ENCODE results near the gene PRUNE1. TPM values are rescaled to one million over a fixed set of nuclear protein-coding genes. Genes with fewer than 3 reads are reported as not detected.

The PRUNE1 gene
- total and polyA plus RNA-seq, 11 donors, result 15.1 to 65.3 (median 39.8) TPM

DNA sequence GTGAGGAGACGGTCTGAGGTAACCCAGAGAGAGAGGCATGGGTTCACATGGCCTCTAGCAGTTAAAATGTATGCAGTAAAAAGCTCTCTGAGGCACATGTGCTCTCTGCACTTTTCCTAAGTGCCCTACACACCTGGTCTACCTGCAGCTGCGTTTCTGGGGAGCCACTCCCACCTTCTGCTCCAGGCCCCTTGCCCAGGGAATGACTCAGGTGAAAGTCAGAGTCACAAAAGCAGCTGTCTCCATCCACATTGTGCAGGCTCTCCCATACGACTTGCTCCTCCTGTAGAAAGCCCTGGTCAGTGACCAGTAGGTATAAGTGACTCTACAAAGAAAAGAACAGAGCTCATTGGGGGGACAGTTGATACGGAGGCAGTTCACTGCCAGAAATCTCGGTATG is 10.3 kb upstream of the PRUNE1 start:
- no peak for DNase-seq
- Histone ChIP-seq H3K9me3 (no peaks in the 10 kb centered on the region), H3K36me3 (peaks cover 0 to 68% (median 57%) of the 10 kb centered on the region in 9 donors), H3K27ac (no peak overlapping the region), H3K4me3 (no peak overlapping the region), H3K4me1 (peaks cover 0 to 45% (median 16%) of the 10 kb centered on the region in 12 donors), H3K27me3 (no peaks in the 10 kb centered on the region)
- TF ChIP-seq, protein P1, sequence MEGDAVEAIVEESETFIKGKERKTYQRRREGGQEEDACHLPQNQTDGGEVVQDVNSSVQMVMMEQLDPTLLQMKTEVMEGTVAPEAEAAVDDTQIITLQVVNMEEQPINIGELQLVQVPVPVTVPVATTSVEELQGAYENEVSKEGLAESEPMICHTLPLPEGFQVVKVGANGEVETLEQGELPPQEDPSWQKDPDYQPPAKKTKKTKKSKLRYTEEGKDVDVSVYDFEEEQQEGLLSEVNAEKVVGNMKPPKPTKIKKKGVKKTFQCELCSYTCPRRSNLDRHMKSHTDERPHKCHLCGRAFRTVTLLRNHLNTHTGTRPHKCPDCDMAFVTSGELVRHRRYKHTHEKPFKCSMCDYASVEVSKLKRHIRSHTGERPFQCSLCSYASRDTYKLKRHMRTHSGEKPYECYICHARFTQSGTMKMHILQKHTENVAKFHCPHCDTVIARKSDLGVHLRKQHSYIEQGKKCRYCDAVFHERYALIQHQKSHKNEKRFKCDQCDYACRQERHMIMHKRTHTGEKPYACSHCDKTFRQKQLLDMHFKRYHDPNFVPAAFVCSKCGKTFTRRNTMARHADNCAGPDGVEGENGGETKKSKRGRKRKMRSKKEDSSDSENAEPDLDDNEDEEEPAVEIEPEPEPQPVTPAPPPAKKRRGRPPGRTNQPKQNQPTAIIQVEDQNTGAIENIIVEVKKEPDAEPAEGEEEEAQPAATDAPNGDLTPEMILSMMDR (IDR thresholded peaks at IDR 0.05), result no peak
- no peak for TF ChIP-seq POLR2A (IDR thresholded peaks at IDR 0.05)
- ATAC-seq, result no peak
- intact Hi-C loops (cut with DNase I), result loop anchor here in 1 of 10 donors (2.0 kb wide), 1 partner anchor 17 kb away; no protein-coding TSS in a partner anchor
- WGBS, 4 donors, result 55 to 81% (median 60%) methylated on average over 5 of the region's 5 CpGs

- DNase-seq, result no peak
- Histone ChIP-seq H3K9me3 (no peaks in the 10 kb centered on the region), H3K27ac (peak overlapping the region in 1 of 12 donors; percentile 11), H3K4me1 (peaks cover 3 to 58% (median 28%) of the 10 kb centered on the region in 12 donors), H3K4me3 (no peak overlapping the region), H3K27me3 (no peaks in the 10 kb centered on the region), H3K36me3 (peaks cover 0 to 68% (median 57%) of the 10 kb centered on the region in 9 donors)
- 71 to 78% (median 76%) methylated on average over 17 of the region's 17 CpGs for WGBS, 4 donors
- intact Hi-C loops (cut with DNase I), result no loop called here
- no peak for ATAC-seq
- TF ChIP-seq, protein P1 (IDR thresholded peaks at IDR 0.05), result no peak
- no peak for TF ChIP-seq POLR2A (IDR thresholded peaks at IDR 0.05)
Measured at GRCh38 chr1:150999051-150999674, 9.1 kb upstream of the PRUNE1 start.

- Histone ChIP-seq H3K36me3 (peaks cover 0 to 68% (median 57%) of the 10 kb centered on the region in 9 donors), H3K27ac (no peak overlapping the region), H3K27me3 (no peaks in the 10 kb centered on the region), H3K9me3 (no peaks in the 10 kb centered on the region), H3K4me3 (no peak overlapping the region), H3K4me1 (peaks cover 6 to 65% (median 35%) of the 10 kb centered on the region in 12 donors)
- 86 to 95% (median 91%) methylated on average over 2 of the region's 2 CpGs for WGBS, 4 donors
- DNase-seq (no peak), ATAC-seq (no peak)
- no peak for TF ChIP-seq POLR2A (IDR thresholded peaks at IDR 0.05)
- TF ChIP-seq, protein P1 (IDR thresholded peaks at IDR 0.05), result no peak
- intact Hi-C loops (cut with DNase I), result no loop called here
Measured at GRCh38 chr1:150999926-151000325, 8.3 kb upstream of the PRUNE1 start.

DNA sequence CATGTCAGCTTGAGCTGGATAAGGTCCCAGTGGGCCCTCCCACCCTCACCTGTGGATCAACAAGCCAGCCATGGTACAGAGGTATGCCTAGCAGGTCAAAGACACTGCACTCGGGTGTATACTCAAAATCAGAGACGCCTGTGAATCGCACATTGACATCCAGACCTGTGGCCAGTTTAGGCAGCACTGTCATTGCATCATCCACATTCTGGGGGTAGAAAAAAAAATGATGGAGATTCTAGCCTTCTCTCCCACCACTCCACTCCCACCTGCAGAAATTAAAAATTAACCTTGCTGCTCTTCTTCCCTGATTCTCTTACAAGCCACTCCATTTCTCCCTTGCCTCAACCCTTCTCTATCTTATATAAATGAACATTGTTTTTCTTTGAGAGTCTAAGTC is 7.8 kb upstream of the PRUNE1 start:
- intact Hi-C loops (cut with DNase I), result no loop called here
- DNase-seq (no peak), ATAC-seq (no peak)
- Histone ChIP-seq H3K4me3 (no peak overlapping the region), H3K9me3 (no peaks in the 10 kb centered on the region), H3K27ac (no peak overlapping the region), H3K36me3 (peaks cover 0 to 64% (median 57%) of the 10 kb centered on the region in 9 donors), H3K27me3 (no peaks in the 10 kb centered on the region), H3K4me1 (peaks cover 6 to 68% (median 38%) of the 10 kb centered on the region in 12 donors)
- WGBS, 4 donors, result 91 to 96% (median 95%) methylated on average over 3 of the region's 3 CpGs
- TF ChIP-seq POLR2A (IDR thresholded peaks at IDR 0.05), result no peak
- TF ChIP-seq, protein P1 (IDR thresholded peaks at IDR 0.05), result no peak
